GM23338 (cell line): Measurements from ENCODE around the gene CIDEA. TPM values are rescaled to one million over a fixed set of nuclear protein-coding genes. Genes with fewer than 3 reads are reported as not detected.

Experiments used
- ATAC-seq: fragments of 200-7000 bp; cut with Tn5 transposase; 3 replicates; pipeline ENCODE4 v1.9.1; 2020
- DNase-seq: peaks from one replicate; pipeline ENCODE4 v3.0.0-alpha.2; 2015; ENCODE audit warnings: low spot score
- H2AFZ ChIP-seq: fragments of 200-600 bp; sonication (generic); 2 replicates; pipeline ENCODE4 v1.8.0; 2016; ENCODE audit warnings: antibody characterized with exemption, mild to moderate bottlenecking, moderate library complexity
- H3F3A ChIP-seq: fragments of 200-600 bp; sonication (generic); replicated peaks from 2 replicates; pipeline ENCODE4 v1.8.0; 2017; ENCODE audit warnings: antibody characterized with exemption, mixed run types, low read depth
- H3K27ac ChIP-seq: fragments of 200-600 bp; sonication (generic); 2 replicates; pipeline ENCODE4 v1.6.1; 2016; ENCODE audit warnings: low read depth
- H3K27me3 ChIP-seq: fragments of 200-600 bp; sonication (generic); 2 replicates; pipeline ENCODE4 v1.8.0; 2016; ENCODE audit warnings: mild to moderate bottlenecking, mixed run types, moderate library complexity; ENCODE audit not compliant: insufficient read depth
- H3K36me3 ChIP-seq: fragments of 200-600 bp; sonication (generic); 2 replicates; pipeline ENCODE4 v1.8.0; 2016; ENCODE audit warnings: mild to moderate bottlenecking; ENCODE audit not compliant: insufficient read depth
- H3K4me1 ChIP-seq: fragments of 200-600 bp; sonication (generic); 2 replicates; pipeline ENCODE4 v1.8.0; 2016; ENCODE audit warnings: mild to moderate bottlenecking, moderate library complexity; ENCODE audit not compliant: insufficient read depth
- H3K4me2 ChIP-seq: fragments of 200-600 bp; sonication (generic); 2 replicates; pipeline ENCODE4 v1.7.1; 2017; ENCODE audit warnings: mixed run types
- H3K4me3 ChIP-seq: fragments of 200-600 bp; sonication (generic); 2 replicates; pipeline ENCODE4 v1.6.1; 2016; ENCODE audit warnings: mixed run types
- H3K79me2 ChIP-seq: fragments of 200-600 bp; sonication (generic); replicated peaks from 2 replicates; pipeline ENCODE4 v1.8.0; 2017; ENCODE audit warnings: mild to moderate bottlenecking; ENCODE audit not compliant: insufficient read depth
- H3K9me2 ChIP-seq: fragments of 200-600 bp; sonication (generic); 2 replicates; pipeline ENCODE4 v1.8.0; 2017; ENCODE audit not compliant: insufficient read depth
- H4K20me1 ChIP-seq: fragments of 200-600 bp; sonication (generic); replicated peaks from 2 replicates; pipeline ENCODE4 v1.8.0; 2017; ENCODE audit warnings: mild to moderate bottlenecking; ENCODE audit not compliant: insufficient read depth
- H3K27ac Mint-ChIP-seq: 2 replicates; pipeline ENCODE4 v1.8.0; 2020; ENCODE audit warnings: inconsistent platforms, mild to moderate bottlenecking, moderate library complexity, mixed read lengths
- H3K27me3 Mint-ChIP-seq: 3 replicates; pipeline ENCODE4 v1.8.0; 2022; ENCODE audit warnings: low read depth, mild to moderate bottlenecking, moderate library complexity, mixed read lengths, inconsistent platforms; ENCODE audit not compliant: insufficient read depth, poor library complexity
- H3K36me3 Mint-ChIP-seq: 3 replicates; pipeline ENCODE4 v1.8.0; 2021; ENCODE audit warnings: low read depth, mild to moderate bottlenecking, inconsistent platforms, moderate library complexity, mixed read lengths
- H3K4me1 Mint-ChIP-seq: 3 replicates; pipeline ENCODE4 v1.8.0; 2020; ENCODE audit warnings: mild to moderate bottlenecking, inconsistent platforms, mixed read lengths
- H3K4me3 Mint-ChIP-seq: 3 replicates; pipeline ENCODE4 v1.8.0; 2021; ENCODE audit warnings: moderate library complexity, mild to moderate bottlenecking, inconsistent platforms, mixed read lengths
- H3K9me3 Mint-ChIP-seq: 3 replicates; pipeline ENCODE4 v1.8.0; 2020; ENCODE audit warnings: moderate library complexity, mild to moderate bottlenecking, inconsistent platforms, mixed read lengths
- CREB1 ChIP-seq: fragments of 250-450 bp; sonication (Bioruptor Pico); IDR thresholded peaks from 2 replicates; pipeline ENCODE4 v1.5.0; 2020; ENCODE audit warnings: low read depth, mild to moderate bottlenecking, moderate library complexity
- ETS1 ChIP-seq: IDR thresholded peaks from 2 replicates; pipeline ENCODE4 v1.6.1; 2016; ENCODE audit warnings: antibody characterized with exemption
- EZH2 ChIP-seq: fragments of 200-600 bp; sonication (generic); IDR thresholded peaks from one replicate; pipeline ENCODE4 v1.8.0; 2017; ENCODE audit warnings: antibody characterized with exemption, mild to moderate bottlenecking, low read depth; ENCODE audit not compliant: unreplicated experiment
- EZH2phosphoT487 ChIP-seq: fragments of 200-600 bp; sonication (generic); IDR thresholded peaks from one replicate; pipeline ENCODE4 v1.8.1; 2018; ENCODE audit warnings: antibody characterized with exemption; ENCODE audit not compliant: unreplicated experiment
- JUNB ChIP-seq: IDR thresholded peaks from one replicate; pipeline ENCODE4 v1.6.1; 2016; ENCODE audit warnings: antibody characterized with exemption; ENCODE audit not compliant: unreplicated experiment
- NANOG ChIP-seq: IDR thresholded peaks from 2 replicates; pipeline ENCODE4 v1.6.1; 2016; ENCODE audit warnings: antibody characterized with exemption, borderline replicate concordance
- POLR2AphosphoS5 ChIP-seq: IDR thresholded peaks from 2 replicates; pipeline ENCODE4 v1.6.1; 2016; ENCODE audit warnings: antibody characterized with exemption, low read depth
- REST ChIP-seq: IDR thresholded peaks from one replicate; pipeline ENCODE4 v1.6.1; 2018; ENCODE audit warnings: antibody characterized with exemption; ENCODE audit not compliant: unreplicated experiment
- STAT1 ChIP-seq: IDR thresholded peaks from one replicate; pipeline ENCODE4 v1.6.1; 2016; ENCODE audit warnings: antibody characterized with exemption; ENCODE audit not compliant: unreplicated experiment
- ZNF114 ChIP-seq: fragments of 250-450 bp; sonication (Bioruptor Pico); IDR thresholded peaks from 2 replicates; pipeline ENCODE4 v1.5.0; 2020; ENCODE audit warnings: mild to moderate bottlenecking, moderate library complexity
- ZNF331 ChIP-seq: fragments of 250-450 bp; sonication (Bioruptor Pico); IDR thresholded peaks from 2 replicates; pipeline ENCODE4 v1.5.0; 2020; ENCODE audit warnings: low read depth, mild to moderate bottlenecking, moderate library complexity
- ZNF462 ChIP-seq: fragments of 250-450 bp; sonication (Bioruptor Pico); IDR thresholded peaks from 2 replicates; pipeline ENCODE4 v1.5.0; 2020; ENCODE audit warnings: mild to moderate bottlenecking, moderate library complexity
- polyA plus RNA-seq: library from polyadenylated mRNA; unstranded; fragments of >200 nt; fragmentation: Nextera tagmentation; extraction: Ambion mirVana; gene quantifications from 2 replicates; pipeline ENCODE4 v1.2.1, GENCODE V29; 2016
- total RNA-seq: library from RNA; depleted of rRNA; stranded (reverse); fragments of >200 nt; shearing (Covaris generic); gene quantifications from 2 replicates; pipeline ENCODE4 v1.2.3, GENCODE V29; 2014
- TF ChIP-seq, protein P1 (sequence below), 2 experiments: fragments of 200-600 bp in 1 of 2; sonication (generic) in 1 of 2; conservative IDR thresholded peaks; 2 replicates each; pipeline versions ENCODE4 v1.5.1 to v1.6.1; 2016 to 2017; ENCODE audit warnings: antibody characterized with exemption in 2 of 2, low read depth in 2 of 2, mild to moderate bottlenecking in 2 of 2, moderate library complexity in 1 of 2

CIDEA gene
- total and polyA plus RNA-seq, 2 experiments from 2014 or later, result 0.45 TPM; not detected in 1

DNA sequence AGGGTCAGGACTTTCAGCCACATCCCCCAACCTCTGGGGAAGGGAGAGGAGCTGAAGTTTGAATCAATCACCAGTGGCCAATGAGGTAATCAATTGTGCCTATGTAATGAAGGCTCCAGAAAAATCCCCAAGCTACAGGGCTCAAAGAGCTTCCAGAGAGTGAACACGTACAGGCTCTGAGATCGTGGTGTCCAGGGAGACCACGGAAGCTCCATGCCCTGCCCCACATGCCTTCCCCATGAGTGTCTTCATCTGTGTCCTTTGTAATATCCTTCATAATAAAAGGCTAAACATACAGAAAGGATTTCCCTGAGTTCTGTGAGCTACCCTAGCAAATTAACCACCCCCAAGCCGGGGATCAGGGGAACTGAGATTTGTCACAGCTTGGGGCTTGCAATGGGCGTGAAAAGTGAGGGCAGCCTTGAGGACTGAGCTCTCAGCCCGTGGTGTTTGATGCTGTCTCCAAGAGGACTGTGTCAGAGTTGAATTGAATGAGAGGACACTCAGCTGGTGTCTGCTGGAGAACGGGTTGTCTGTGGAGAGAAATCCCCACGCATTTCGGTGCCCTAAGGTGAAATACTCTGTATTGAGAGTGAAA is 28.4 kb downstream of the CIDEA start:
- Mint-ChIP-seq H3K36me3 (no peaks in the 10 kb centered on the region), H3K4me1 (peaks cover 29% of the 10 kb centered on the region), H3K9me3 (no peaks in the 10 kb centered on the region), H3K4me3 (no peak overlapping the region), H3K27me3 (peaks cover 22% of the 10 kb centered on the region), H3K27ac (no peak overlapping the region)
- TF ChIP-seq EZH2phosphoT487, result no peak
- TF ChIP-seq NANOG, result no peak
- no peak for TF ChIP-seq STAT1
- no peak for TF ChIP-seq ZNF114 (CRISPR knock-in tag)
- no peak for TF ChIP-seq ZNF462 (CRISPR knock-in tag)
- no peak for TF ChIP-seq POLR2AphosphoS5
- TF ChIP-seq JUNB, result no peak
- TF ChIP-seq, protein P1, sequence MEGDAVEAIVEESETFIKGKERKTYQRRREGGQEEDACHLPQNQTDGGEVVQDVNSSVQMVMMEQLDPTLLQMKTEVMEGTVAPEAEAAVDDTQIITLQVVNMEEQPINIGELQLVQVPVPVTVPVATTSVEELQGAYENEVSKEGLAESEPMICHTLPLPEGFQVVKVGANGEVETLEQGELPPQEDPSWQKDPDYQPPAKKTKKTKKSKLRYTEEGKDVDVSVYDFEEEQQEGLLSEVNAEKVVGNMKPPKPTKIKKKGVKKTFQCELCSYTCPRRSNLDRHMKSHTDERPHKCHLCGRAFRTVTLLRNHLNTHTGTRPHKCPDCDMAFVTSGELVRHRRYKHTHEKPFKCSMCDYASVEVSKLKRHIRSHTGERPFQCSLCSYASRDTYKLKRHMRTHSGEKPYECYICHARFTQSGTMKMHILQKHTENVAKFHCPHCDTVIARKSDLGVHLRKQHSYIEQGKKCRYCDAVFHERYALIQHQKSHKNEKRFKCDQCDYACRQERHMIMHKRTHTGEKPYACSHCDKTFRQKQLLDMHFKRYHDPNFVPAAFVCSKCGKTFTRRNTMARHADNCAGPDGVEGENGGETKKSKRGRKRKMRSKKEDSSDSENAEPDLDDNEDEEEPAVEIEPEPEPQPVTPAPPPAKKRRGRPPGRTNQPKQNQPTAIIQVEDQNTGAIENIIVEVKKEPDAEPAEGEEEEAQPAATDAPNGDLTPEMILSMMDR (conservative IDR thresholded peaks at IDR 0.05; ENCODE audit: low read depth in 2 of 2), result no peak
- no peak for TF ChIP-seq REST
- TF ChIP-seq CREB1 (CRISPR knock-in tag), result no peak
- no peak for TF ChIP-seq EZH2
- no peak for TF ChIP-seq ZNF331 (CRISPR knock-in tag)
- TF ChIP-seq ETS1, result no peak
- H3F3A ChIP-seq, result peaks cover 4% of the 10 kb centered on the region
- DNase-seq, result no peak
- H3K36me3 ChIP-seq, result no peaks in the 10 kb centered on the region
- no peak overlapping the region; the same call in 1 of the 2 replicates for H2AFZ ChIP-seq
- no peaks in the 10 kb centered on the region for H4K20me1 ChIP-seq
- no peak overlapping the region for H3K4me2 ChIP-seq
- peaks cover 18% of the 10 kb centered on the region for H3K27me3 ChIP-seq
- no peak overlapping the region for H3K27ac ChIP-seq
- no peak overlapping the region for H3K4me3 ChIP-seq
- ATAC-seq, result no peak
- H3K9me2 ChIP-seq, result no peaks in the 10 kb centered on the region
- no peaks in the 10 kb centered on the region for H3K79me2 ChIP-seq
- peaks cover 10% of the 10 kb centered on the region; the same call in 1 of the 2 replicates for H3K4me1 ChIP-seq
